ENCODE data around the gene NDUFAF3.

Gene NDUFAF3

GRCh38 chr3:49021813-49022687 lies at the start of gene NDUFAF3:
Gene NDUFAF3, plus strand, starts transcription at chr3:49022121. Its CDS starts 24 bp downstream, at chr3:49022145.
- peak; percentile 96 for DNase-seq (ENCODE audit: low spot score)

DNA sequence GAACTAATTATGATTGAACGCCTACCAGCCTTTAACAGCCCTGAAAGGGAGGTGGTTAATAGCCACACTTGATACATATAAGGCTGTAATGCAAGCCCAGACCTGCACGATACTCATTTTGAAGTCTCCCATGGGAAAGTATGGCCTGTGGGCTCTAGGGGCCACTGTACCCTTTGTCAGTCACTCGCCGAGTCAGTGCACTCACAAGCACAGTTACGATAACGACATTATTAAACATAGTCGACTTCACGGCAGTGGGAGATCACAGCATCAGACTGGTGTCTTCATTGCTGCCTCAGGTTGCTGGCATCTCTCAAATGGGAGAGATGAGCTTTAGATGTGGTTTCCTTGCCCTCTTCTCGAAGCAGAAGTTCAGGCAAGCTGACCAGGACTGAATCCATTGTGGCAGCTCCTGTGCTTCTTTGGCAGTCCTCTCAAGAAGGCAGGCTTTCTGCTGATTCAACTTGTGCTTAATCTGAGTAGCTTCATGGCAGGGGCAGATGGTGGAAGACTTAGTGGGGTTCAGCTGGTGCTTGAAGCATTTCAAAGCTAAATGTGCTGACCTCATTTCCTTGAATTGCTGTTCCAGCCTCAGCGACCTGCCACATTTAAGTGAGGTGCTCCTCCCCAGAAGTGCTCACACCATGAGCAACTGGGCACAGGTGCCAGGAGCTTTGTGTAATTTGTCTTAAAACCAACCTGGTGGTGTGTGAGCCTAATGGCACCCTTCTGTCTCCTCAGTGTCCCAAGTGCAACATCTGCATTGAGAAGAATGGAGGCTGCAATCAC lies 47.7 kb upstream of the NDUFAF3 start:
- DNase-seq (ENCODE audit: low spot score) = no peak

GRCh38 chr3:48979451-48979850 lies 42.5 kb upstream of the NDUFAF3 start:
- no peak for DNase-seq (ENCODE audit: low spot score)

GRCh38 chr3:48980295-48980694 lies 41.6 kb upstream of the NDUFAF3 start:
- DNase-seq (ENCODE audit: low spot score) = no peak

- DNase-seq (ENCODE audit: low spot score) = no peak
These were observed 39.9 kb upstream of the NDUFAF3 start for GRCh38 chr3:48982016-48982415.

- no peak for DNase-seq (ENCODE audit: low spot score)
These were observed 39.2 kb upstream of the NDUFAF3 start for GRCh38 chr3:48982686-48983085.

GRCh38 chr3:48983096-48983495 lies 38.8 kb upstream of the NDUFAF3 start:
- no peak for DNase-seq (ENCODE audit: low spot score)

GRCh38 chr3:48984663-48985062 lies 37.3 kb upstream of the NDUFAF3 start:
- DNase-seq (ENCODE audit: low spot score) = no peak

GRCh38 chr3:48985831-48986376 lies 36.0 kb upstream of the NDUFAF3 start:
- no peak for DNase-seq (ENCODE audit: low spot score)

DNA sequence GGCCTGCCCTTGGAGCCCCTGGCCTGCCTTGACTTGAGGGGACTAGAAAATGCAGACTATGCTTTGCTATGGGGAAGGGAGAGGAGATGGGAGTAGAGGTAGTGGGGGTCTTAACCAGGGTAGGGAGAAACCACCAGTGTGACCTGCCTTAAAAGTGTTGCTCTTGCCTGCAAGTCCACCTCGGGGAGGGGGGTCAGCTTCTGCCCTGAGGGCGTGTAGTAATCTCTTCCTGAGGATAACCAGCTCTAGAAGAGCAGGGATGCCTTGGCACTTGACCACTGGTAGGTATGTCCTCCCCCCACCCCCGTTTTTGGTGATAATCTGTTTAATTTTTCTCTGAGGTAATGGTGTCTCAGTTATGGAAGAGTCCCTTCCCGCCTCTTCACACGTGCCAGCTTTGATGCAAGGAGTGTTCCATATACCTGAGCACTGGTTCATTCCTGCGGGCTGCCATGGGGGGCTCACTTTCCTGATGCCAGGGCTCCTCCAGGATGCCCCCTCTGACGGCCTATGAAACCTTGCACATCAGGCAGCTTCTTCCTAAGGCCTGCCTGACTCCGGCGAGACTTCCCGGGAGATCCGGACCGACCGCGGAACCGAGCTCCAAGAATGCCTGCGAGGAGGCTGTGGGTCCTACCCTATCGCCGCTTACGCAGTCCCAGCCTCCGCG lies 32.7 kb upstream of the NDUFAF3 start:
- no peak for DNase-seq (ENCODE audit: low spot score)

DNA sequence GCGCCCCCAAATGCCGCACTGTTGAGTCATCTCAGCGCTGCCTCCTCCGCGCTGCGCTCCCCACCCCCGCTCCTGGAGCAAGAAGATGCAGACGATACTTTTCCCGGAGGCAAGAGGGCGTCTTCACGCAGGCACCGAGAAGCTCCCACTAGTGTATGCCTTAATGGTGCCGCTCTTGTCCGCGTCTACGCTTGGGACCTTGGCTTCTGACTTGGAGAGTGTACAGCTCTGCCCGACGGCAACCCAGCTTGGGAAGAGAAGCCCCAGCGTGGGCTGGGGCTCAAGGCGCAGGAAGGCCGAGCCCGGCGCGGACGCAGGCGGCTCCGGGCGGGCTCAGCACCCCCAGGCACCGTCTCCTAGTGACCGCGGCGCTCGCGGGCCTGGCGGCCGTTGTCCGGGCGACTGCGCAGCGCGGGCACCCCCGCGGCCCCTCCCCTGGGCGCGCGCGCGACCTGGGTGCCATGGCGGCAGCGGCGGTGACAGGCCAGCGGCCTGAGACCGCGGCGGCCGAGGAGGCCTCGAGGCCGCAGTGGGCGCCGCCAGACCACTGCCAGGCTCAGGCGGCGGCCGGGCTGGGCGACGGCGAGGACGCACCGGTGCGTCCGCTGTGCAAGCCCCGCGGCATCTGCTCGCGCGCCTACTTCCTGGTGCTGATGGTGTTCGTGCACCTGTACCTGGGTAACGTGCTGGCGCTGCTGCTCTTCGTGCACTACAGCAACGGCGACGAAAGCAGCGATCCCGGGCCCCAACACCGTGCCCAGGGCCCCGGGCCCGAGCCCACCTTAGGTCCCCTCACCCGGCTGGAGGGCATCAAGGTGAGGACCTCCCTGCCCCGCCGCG lies 31.9 kb upstream of the NDUFAF3 start, which contains the start of gene P4HTM:
Gene P4HTM, plus strand, starts transcription at position 446 of the 840 bp plus-strand sequence. Its CDS starts 16 bp downstream, at position 462.
- no peak for DNase-seq (ENCODE audit: low spot score)

- no peak for DNase-seq (ENCODE audit: low spot score)
These were observed 31.1 kb upstream of the NDUFAF3 start for GRCh38 chr3:48990636-48991469.

- no peak for DNase-seq (ENCODE audit: low spot score)
These were observed 29.9 kb upstream of the NDUFAF3 start for GRCh38 chr3:48991851-48992545.

GRCh38 chr3:48993834-48994233 lies 28.1 kb upstream of the NDUFAF3 start:
- DNase-seq (ENCODE audit: low spot score) = no peak

GRCh38 chr3:48996640-48997039 lies 25.3 kb upstream of the NDUFAF3 start:
- DNase-seq (ENCODE audit: low spot score) = no peak

- no peak for DNase-seq (ENCODE audit: low spot score)
These were observed 24.8 kb upstream of the NDUFAF3 start for GRCh38 chr3:48997102-48997635.

- DNase-seq (ENCODE audit: low spot score) = no peak
These were observed 23.9 kb upstream of the NDUFAF3 start for GRCh38 chr3:48997714-48998637.
